GM19023 (cell line): ENCODE data around the gene COL18A1.
"Not testable (repeated sequence)": the region's sequence is repeated elsewhere in the genome, so short reads cannot be mapped to it uniquely, and the experiment has no call there.

Experiments used
- ATAC-seq: cut with Tn5 transposase; IDR thresholded peaks from one replicate; pipeline ENCODE4 v1.9.1; 2021; ENCODE audit warnings: mild to moderate bottlenecking, moderate library complexity; ENCODE audit not compliant: unreplicated experiment

Gene COL18A1

DNA sequence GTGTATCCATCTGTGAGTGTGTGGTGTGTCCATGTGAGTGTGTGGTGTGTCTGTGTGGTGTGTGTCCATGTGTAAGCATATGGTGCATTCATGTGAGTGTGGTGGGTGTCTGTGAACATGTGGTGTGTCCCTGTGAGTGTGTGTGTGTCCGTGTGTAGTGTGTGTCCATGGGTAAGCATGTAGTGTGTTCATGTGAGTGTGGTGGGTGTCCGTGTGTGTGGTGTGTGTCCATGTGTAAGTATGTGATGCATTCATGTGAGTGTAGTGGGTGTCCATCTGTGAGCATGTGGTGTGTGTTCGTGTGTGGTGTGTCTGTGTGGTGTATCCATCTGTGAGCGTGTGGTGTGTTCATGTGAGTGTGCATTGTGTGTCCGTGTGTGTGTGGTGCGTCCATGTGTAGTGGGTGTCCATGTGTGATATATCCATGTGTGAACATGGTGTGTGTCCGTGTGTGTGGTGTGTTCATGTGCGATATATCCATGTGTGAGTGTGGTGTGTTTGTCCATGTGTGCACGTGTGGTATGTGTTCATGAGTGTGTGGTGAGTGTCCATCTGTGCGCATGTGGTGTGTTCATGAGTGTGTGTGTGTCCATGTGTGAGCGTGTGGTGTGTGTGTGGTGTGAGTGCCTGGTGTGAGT is 124.9 kb downstream of the COL18A1 start:
- no peak for ATAC-seq

DNA sequence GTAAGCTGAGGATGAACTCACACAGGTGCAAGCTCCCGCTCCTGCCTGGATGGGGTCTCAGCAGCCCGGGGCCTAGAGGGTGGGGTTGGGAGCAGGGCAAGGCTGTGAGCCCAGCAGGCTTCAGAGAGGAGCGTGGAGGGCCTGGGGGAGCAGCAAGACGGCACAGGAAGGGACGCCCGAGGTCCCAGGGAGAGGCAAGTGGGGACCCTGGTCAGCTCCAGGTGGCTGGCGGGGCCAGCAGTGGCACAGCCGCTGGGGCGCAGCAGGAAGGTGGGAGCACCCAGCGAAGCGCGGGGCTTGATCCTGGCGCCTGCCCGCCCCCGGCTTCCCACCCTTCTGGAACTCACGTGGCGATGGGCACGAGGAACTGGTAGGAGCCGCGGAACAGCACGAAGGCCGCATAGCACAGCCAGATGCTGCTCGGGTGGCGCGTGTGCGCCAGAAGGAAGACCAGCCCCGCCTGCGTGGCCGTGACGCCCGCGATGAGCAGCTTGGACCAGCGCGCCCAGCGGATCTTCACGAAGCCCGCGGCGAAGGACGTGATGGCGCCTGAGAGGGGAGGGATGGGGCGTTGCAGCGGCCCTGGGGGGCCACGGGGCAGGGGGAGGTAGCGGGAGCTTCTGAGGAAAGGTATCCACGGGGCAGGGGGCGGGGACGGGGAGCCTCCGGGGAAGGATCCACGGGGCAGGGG is 125.6 kb downstream of the COL18A1 start:
- ATAC-seq: no peak

DNA sequence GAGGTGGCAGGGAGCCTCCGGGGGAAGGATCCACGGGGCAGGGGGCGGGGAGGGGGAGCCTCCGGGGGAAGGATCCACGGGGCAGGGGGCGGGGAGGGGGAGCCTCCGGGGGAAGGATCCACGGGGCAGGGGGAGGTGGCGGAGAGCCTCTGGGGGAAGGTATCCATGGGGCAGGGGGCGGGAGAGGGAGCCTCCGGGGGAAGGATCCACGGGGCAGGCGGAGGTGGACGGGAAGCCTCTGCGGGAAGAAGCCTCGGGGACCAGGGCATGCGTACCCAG is 126.1 kb downstream of the COL18A1 start:
- ATAC-seq: not testable (repeated sequence)

DNA sequence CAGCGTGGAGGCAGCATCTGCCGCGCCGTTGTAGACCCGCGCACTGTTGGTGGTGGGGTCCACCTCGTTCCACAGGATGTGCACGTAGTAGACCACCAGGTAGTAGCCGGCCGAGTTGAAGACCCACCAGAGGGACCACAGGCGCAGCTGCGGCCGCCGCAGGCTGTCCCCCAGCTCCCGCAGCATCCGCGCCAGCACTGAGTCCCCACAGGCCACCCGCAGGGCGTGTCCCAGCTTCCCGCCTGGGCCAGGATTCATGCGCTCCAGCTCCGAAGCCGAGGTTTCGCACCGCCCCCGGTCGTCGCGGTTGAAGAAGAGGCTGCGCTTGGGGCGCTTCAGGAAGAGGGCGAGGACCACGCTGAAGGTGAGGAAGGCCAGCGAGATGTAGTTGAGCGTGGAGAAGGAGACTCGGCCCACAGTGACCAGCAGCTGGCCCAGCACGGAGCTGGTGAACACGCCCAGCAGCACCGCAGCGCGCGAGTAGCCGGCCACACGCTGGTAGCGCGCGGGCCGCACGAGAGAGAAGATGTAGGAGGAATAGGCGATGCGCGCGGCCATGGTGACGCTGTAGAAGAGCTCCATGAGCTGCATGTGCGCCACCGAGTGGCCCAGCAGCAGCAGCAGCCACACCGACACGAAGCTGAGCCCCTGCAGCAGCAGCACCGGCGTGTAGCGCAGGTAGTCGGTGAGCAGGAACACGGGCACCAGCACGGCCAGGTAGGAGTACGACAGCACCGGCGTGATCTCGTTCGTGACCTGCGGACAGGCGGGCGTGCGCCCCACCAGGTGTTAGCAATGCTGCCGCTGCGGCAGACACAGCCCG is 126.6 kb downstream of the COL18A1 start:
- no peak for ATAC-seq

DNA sequence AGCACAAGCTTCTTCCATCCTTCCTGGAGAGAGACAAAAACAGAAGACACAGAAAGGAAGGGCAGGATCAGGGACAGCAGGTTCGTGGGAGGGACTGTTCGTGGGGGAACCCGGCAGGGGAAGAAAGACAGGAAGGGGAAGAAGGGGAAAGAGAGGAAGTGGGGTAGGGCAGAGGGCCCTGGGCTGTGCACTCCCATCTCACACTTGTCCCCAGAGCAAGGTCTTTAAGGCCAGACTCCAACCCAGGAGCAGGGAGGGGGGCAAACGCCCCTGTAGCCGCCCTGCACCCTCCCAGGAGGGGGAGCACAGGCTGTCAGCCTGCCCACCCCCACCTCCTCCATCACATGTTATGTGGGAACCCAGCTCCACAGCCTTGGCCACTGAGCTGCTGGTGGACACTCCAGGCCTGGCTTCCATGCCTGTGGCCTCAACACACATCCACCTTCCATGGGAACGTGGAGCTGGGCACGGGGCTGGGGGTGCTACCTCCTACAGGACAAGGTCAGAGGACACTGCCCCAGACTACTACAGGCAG is 127.9 kb downstream of the COL18A1 start:
- no peak for ATAC-seq

DNA sequence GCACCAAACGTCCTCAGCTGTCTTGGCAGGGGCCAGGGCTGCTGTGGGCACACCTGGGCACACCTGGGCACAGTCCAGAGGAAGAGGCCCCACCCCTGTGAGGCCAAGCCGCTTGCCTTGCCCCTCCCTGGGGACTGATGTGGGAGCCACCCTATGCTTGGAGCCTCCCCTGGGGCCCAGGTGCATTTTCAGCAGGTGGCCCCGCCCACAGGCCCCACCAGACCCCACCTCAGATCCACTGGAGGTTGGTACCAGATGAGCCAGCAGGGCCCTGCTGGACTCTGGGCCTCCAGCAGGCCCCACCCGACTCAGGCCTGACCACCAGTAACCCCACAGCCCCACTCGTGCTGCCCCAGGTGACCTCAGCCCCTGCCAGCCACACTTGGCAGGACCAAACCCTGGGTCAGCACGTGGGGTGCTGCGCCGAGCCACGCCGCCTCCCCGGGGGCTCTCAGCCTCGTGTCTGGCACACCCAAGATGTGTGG is 128.4 kb downstream of the COL18A1 start:
- ATAC-seq: no peak

DNA sequence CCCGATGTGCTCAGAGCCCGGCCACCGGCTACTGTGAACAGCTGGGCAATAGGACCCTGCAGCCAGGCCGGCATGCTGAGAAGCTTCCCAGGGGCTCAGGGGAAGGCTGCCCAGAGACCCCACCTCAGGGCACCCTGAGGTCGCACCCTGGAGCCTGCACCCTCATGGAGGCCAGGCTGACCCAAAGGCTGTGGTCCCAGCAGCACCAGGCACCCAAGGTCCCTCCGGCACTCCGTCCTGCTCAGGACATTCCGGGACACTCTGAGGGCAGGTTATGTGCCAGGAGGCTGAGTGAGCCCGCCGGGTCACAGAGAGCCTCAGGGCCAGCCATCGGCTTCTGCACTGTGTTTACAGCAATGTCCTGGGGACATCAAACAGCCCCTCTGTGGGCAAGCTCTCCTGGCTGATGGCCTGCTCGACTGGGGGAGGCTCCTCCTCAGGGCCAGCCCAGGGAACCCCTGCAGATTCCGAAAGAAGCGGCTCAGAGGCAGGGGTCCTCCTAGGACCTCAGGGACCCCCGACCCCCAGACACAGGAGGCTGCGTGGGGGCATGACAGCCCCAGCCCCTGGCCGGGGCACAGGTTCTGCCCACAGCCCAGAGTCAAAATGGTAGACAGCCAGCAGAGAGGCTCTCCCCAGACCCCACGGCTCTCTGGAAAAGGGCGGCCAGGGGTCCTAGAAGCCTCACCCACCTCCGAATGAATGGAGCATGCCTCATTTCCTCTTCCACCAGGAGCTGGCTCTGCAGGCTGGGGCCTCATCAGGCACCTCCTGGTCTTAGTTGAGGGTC is 129.1 kb downstream of the COL18A1 start:
- ATAC-seq: no peak

DNA sequence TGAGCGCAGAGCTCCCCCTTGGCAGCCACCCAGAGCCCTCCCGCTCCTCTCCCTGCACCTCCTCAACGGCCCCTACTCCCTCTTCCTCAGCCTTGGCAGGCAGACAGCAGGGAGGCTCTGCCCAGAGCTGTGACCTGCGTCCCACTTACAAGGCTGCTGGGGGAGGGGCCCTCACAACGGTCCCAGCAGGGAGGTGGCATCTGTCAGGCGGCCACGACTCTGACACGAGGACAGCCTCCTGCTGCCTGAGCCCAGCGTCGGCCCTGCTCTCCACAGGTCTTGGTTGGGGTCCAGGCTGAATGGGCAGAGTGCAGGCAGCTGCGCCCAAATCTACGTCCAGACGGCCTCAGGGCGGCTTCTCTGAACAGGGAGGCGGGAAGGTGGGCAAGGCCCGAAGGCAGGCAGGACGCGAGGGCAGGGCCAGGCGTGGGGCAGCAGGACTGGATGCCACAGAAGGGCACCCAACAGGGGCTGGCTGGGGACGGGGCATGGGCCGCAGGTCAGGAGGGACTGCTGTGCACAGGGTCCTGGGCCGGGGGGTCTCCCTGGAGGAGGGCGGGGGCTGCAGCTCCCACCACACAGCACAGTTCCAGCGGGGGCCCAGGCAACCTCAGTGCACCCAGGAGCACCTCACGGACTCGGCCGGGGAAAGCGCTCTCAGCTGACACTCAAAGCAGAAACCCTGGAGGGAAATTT is 129.8 kb downstream of the COL18A1 start:
- no peak for ATAC-seq

DNA sequence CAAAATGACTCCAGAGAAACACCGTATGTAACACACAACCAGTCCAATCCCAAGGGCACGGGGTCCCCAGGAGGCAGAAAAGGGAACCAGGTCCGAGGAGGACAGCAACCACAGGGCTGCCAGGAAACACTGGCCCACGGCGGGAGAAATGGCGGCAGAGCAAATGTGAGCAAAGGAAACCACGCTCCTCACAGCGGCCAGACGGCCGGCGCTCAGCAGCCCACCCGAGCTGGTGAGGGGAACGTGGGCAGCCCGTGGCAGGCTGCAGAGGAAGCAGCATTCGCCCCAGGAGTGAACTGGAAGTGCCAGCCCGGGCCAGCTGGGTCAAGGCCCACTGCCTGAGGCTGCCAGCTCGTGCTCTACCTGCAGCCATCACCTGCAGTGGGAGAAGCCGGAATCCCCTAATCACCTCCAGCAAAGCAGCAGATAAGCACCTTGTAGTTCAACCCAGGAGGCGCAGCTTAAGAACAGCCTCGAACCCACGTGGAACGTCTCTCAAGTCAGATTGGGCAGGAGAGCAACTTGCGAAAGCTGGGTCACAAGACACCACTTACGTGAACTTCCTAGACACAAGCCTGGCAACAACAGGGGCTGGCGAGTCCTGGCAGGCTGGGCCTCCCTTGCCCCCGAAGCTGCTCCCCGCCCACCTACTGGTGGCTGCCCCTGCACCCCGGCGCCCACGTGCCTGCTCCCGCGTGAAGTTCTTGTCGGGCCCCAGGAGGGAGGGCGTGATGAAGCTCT is 130.5 kb downstream of the COL18A1 start:
- ATAC-seq: no peak

DNA sequence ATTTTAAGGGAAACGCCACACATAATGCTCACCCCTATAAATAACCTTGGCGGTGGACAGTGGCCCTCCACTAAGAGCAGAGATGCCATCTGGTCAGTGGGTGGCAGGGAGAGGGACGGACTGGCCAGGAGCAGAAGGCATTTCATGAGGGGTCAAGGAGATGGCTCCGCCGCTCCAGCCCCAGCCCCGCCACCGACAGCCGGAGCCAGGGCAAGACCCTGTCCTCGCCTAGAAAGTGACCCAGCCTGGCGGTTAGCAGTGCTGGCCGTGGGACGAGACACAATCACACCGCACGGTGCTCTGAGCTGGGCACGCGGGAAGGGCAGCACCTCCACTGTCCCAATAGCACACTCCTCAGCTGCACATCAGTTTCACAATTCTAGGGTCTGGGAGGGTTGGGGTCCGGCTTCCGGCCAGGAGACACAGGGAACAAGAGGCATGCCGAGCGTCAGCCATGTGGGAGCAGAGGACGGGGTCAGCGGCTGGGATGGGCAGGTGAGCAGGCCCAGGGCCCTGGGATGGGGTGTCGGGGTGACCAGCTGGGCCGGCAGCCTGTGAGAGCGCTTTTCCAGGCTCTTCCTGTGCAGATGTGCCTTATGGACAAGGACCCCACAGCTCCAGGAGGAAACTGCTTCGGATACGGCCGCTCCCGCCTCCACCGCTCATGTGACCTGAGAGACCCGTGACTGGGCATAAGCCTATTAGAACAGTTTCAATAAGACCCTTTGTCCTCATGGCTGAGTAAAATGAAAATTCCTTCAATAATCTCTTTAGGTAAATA is 131.5 kb downstream of the COL18A1 start:
- ATAC-seq: no peak

DNA sequence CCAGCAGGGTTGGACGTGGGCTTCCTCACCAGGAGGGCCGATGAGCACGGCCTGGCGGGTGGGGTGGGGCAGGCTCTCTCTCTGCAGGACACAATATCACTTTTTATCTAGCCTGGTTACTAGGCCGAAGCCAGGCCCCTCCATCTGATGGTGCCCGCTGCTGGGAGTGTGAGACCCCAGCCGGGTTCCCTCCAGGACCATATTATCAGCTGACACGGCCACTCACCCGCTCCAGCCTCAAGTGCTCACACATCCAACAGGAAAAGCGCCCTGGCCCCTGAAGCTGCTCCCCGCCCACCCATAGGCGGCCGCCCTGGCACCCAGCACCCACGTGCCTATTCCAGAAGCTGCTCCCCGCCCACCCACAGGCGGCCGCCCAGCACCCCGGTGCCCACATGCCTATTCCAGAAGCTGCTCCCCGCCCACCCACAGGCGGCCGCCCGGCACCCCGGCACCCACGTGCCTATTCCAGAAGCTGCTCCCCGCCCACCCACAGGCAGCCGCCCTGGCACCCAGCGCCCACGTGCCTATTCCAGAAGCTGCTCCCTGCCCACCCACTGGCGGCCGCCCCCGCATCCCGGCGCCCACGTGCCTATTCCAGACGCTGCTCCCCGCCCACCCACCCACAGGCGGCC is 132.3 kb downstream of the COL18A1 start:
- ATAC-seq: no peak

DNA sequence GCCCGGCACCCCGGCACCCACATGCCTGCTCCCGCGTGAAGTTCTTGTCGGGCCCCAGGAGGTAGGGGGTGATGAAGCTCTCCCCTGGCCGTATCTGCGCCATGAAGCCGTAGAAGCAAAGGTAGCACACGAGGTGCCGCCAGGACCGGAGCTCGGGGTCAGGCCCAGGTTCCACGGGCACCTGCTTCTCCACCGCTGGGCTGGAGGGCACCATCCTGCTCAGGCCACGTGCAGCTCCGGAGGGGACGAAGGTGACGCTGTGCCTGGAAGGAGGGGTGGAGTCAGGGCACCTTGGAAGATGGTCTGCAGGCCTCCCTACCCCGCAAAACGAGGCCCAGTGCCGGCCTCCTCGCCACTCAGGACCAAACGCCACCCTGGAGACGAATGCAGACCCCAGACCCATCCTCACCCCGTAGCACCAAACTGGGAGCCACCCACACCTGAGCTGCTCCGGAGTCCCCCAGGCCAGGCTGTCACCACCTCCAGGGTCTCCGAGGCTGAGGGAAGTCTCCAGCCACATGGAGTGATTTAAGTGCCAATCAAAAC is 132.9 kb downstream of the COL18A1 start:
- no peak for ATAC-seq

DNA sequence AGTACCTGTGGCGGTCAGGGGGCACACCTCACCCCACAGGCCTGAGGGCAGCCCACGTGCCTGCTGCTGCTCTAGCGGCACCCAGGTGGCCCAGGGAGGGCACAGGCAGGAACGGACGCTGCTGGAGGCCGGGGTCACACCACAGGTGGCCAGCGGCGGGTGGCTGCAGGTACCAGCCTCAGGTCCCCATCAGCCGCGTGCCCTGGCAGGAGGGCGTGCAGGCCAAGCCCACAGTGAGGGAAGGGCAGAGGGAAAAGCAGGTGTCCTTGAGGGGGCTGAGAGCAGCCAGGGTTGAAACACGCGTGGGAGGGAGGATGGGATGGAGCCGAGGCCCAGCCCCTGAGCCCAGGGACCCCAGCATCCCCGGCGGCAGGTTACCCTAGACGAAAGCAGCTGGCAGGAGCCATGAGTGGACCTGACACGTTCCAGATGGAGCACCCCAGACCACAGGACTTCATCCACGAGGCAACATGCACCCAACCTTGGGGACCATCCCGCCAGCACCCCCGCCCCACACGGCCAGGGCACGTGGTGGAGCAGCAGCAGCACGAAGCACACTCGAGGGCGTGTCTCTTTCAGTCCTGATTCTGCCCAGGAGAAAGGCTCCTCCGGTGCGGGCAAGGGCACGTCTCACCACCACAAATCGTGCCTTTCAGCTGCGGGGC is 133.5 kb downstream of the COL18A1 start:
- no peak for ATAC-seq

DNA sequence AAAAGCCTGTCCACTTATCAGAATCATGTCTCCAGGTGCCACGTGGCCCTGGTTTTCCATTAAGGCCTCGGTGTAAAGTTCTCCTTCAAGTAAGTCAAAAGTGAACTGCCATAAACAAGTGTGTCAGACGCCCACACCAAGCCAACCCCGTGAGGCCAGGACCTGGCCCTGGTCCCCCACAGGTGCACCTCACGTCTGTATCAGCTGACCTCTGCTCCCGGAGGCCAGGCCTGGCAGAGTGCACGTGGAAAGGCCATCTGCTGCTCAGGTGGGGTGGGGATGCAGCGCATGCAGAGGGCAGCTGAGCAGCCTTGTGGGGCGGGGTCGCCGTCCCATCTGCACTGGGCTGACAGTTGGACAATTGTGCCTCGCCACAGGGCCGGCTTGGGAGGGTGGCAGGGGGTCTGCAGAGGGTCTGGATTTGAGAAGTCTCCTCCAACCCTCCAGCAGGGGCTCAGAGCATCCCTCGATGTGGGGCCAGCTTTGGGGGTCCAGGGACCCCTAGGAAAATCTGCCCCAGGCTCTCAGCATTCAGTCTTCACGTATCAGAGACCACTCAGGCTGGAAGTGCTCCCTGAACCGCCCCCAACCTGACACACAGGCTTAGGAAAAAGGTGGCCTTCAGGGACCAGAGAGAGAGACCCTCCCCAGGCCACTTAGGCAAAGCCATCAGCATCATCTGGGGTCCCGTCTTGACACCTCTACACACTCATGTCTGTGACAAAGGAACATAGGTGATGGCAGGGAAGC is 134.3 kb downstream of the COL18A1 start:
- ATAC-seq: no peak

DNA sequence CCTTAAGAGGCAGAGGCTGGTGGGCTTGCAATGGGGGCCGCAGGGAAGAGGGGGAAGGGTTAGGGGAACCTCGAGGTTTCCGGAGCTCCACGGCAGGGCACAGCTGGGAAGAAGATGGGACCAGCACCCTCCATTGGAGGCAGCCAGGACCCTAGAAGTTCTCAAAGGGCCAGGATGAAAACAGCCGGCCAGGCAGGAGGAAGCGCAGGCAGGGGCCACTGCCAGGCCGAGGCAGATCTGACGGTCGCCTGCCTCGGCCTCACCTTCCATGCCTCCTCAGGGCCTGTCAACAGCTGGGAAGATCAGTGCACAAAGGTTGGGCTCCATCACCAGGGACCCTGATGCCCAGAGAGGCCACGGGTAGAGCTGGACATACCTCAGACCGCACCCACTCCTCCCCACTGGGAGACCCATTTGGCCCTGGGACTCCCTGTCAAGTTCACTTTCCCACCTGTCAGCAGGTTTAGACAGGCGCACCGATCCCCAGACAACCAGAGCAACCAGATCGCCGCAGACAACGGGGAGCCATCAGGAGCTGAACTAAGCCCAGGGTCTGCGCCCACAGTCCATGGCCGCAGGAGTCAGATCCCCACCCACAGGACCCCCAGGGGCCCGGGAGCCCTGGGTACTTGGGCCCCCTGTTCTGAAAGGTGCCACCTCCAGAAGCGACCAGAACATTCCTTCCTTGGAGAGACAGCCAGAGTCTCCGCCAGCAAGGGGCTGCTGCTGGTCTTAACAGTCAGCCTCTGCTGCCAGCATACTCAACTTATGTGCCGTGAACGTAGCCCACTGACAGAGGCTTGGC is 135.0 kb downstream of the COL18A1 start:
- ATAC-seq: no peak

DNA sequence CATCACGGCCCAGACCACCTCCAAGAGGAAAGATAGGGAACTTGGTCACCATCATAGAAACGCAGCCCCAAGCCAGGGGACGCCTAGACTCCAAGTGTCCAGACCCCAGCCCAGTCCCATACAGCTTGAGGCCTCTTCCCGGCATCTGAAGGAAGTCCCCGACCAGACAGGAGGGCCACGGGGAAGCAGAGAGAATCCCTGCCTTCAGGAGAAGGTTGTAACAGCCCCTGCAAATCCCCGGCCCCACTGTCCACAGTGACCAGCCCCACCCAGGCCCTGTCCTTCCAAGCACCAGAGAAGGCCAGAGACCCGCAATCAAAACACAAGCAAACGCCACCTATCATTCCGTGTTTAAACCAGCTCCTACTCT is 135.6 kb downstream of the COL18A1 start:
- no peak for ATAC-seq
